Activated naive CD4-positive, alpha-beta T cell treated with anti-CD3 and anti-CD28 coated beads for 36 hours (primary cell): ENCODE results near the gene MYBPC1. TPM values are rescaled to one million over a fixed set of nuclear protein-coding genes. Genes with fewer than 3 reads are reported as not detected.
A peak's percentile ranks its signal among the peaks of the same experiment; 100 is the strongest.
"Not testable (repeated sequence)": the region's sequence is repeated elsewhere in the genome, so short reads cannot be mapped to it uniquely, and the experiment has no call there.

ENCODE experiments used
- CTCF ChIA-PET: fragments of 350-600 bp; sonication (Branson Sonifier 250); formaldehyde crosslinking; loops from one replicate; lab custom pipeline; 2021; ENCODE audit warnings: antibody characterized with exemption; lab: Charles Lee
- DNase-seq: peaks from one replicate; pipeline ENCODE4 v3.0.0-alpha.2; 2020
- H3K27ac Mint-ChIP-seq: one replicate; pipeline ENCODE4 v1.8.0; 2021; ENCODE audit warnings: mild to moderate bottlenecking, mixed read lengths
- H3K27me3 Mint-ChIP-seq: one replicate; pipeline ENCODE4 v1.8.0; 2021; ENCODE audit warnings: low read depth, mixed read lengths
- H3K36me3 Mint-ChIP-seq: one replicate; pipeline ENCODE4 v1.8.0; 2021; ENCODE audit warnings: low read depth, mixed read lengths
- H3K4me1 Mint-ChIP-seq: one replicate; pipeline ENCODE4 v1.8.0; 2021; ENCODE audit warnings: low read depth, mixed read lengths
- H3K4me3 Mint-ChIP-seq: one replicate; pipeline ENCODE4 v1.8.0; 2021; ENCODE audit warnings: mild to moderate bottlenecking, moderate library complexity, mixed read lengths
- H3K9me3 Mint-ChIP-seq: one replicate; pipeline ENCODE4 v1.8.0; 2021; ENCODE audit warnings: mixed read lengths
- intact Hi-C: fragments of 100-400 bp; cut with micrococcal nuclease; formaldehyde crosslinking; loops from one replicate; pipeline ENCODE4 v1.15.1; 2023
- total RNA-seq, 2 experiments: library from RNA; stranded (reverse); gene quantifications; one replicate each; pipeline ENCODE4 v1.2.3, GENCODE V29; 2021

MYBPC1 gene
- total RNA-seq, 2 experiments from 2014 or later, result not detected

DNA sequence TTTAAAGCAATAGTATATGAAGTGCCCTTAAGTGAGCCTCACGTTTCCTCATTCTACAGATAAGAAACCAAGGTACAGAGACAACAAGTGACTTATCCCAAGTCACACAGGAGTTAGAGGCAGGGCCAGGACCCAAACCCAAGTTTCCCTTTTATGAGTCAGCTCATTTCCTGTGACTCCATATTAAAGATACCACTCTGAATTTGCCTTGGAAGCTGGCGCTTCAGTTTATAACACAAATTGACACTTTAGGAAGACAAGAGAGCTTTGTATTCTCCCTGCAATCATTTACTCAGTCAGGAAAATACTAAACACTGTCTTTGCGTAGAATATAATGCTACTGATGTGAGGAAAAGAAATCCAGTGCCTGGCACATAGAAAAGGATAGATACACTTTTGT is 43.2 kb downstream of the MYBPC1 start:
- H3K4me3 Mint-ChIP-seq, result no peak overlapping the region
- H3K27me3 Mint-ChIP-seq, result peaks cover 13% of the 10 kb centered on the region
- H3K27ac Mint-ChIP-seq, result no peak overlapping the region
- H3K4me1 Mint-ChIP-seq, result peaks cover 10% of the 10 kb centered on the region
- intact Hi-C loops, result no loop called here
- H3K36me3 Mint-ChIP-seq, result no peaks in the 10 kb centered on the region
- DNase-seq, result no peak
- H3K9me3 Mint-ChIP-seq, result no peaks in the 10 kb centered on the region
- CTCF ChIA-PET, result no interaction called here

GRCh38 chr12:101642115-101643067 is 47.6 kb downstream of the MYBPC1 start:
- Mint-ChIP-seq H3K4me1 (peaks cover 4% of the 10 kb centered on the region), H3K27ac (no peak overlapping the region), H3K27me3 (peaks cover 16% of the 10 kb centered on the region), H3K4me3 (peak overlapping the region; percentile 6), H3K9me3 (no peaks in the 10 kb centered on the region), H3K36me3 (no peaks in the 10 kb centered on the region)
- CTCF ChIA-PET, result no interaction called here
- DNase-seq, result no peak
- intact Hi-C loops, result no loop called here

DNA sequence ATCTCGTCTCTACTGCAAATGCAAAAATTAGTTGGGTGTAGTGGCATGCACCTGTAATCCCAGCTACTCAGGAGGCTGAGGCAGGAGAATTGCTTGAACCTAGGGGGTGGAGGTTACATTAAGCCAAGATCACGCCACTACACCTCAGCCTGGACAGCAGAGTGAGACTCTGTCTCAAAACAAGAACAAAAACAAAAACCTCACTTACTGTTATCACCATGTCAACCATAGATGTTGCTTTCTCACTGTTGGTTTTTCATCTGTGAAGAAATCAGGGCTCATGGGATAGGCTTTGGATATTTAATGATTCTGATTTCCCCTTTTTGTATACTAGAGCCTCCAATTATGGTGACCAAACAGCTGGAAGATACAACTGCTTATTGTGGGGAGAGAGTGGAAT is 52.9 kb downstream of the MYBPC1 start:
- Mint-ChIP-seq H3K4me3 (no peak overlapping the region), H3K4me1 (no peaks in the 10 kb centered on the region), H3K27me3 (peaks cover 9% of the 10 kb centered on the region), H3K36me3 (no peaks in the 10 kb centered on the region), H3K27ac (no peak overlapping the region), H3K9me3 (no peaks in the 10 kb centered on the region)
- CTCF ChIA-PET, result no interaction called here
- DNase-seq, result no peak
- intact Hi-C loops, result no loop called here

GRCh38 chr12:101648195-101648594 is 53.4 kb downstream of the MYBPC1 start:
- Mint-ChIP-seq H3K36me3 (no peaks in the 10 kb centered on the region), H3K9me3 (no peaks in the 10 kb centered on the region), H3K4me3 (no peak overlapping the region), H3K27me3 (peaks cover 9% of the 10 kb centered on the region), H3K27ac (no peak overlapping the region), H3K4me1 (no peaks in the 10 kb centered on the region)
- no peak for DNase-seq
- CTCF ChIA-PET, result no interaction called here
- intact Hi-C loops, result no loop called here

DNA sequence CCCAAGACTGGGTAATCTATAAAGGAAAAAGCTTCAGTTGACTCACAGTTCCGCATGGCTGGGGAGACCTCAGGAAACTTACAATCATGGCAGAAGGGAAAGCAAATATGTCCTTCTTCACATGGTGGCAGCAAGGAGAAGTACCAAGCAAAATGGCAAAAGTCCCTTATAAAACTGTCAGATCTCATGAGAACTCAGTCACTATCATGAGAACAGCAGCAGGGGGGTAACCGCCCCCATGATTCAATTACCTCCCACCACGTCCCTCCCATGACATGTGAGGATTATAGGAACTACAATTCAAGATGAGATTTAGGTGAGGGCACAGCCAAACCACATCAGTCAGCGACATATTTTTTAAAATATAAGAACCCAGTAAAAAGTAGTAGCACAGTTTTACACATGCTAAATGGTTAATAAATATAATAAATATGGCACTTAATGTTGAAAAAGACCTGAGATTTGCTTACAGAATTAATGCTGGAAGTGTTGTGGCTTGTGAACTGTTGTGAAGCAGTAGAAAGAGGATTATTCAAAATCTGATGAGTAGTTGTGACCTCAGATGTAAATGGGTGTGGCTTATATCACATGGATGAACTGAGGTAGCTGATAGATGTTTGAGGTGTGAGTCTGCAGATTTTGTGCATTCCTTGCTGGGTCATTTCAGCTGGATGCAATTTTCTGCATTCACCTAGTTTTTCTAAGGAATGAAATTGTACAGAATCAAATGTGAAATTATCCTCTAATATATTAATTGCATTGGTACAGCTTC is 55.8 kb downstream of the MYBPC1 start:
- Mint-ChIP-seq H3K36me3 (no peaks in the 10 kb centered on the region), H3K27me3 (peaks cover 6% of the 10 kb centered on the region), H3K4me1 (no peaks in the 10 kb centered on the region), H3K27ac (no peak overlapping the region), H3K9me3 (no peaks in the 10 kb centered on the region), H3K4me3 (no peak overlapping the region)
- DNase-seq, result no peak
- CTCF ChIA-PET, result no interaction called here
- intact Hi-C loops, result no loop called here

DNA sequence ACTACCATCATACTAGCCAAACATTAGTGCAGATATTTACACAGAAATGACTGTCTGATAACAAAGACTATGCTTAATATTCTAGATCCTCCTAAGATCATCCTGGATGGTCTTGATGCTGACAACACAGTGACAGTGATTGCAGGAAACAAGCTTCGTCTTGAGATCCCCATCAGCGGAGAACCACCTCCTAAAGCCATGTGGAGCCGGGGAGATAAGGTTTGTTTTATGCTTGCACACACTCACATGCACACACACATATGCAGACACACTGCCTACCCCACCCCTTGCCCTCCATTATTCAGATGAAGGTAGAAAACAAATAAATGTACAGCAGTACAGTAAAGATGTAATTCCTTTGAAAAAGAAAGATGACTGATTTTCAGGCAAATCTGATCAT is 58.3 kb downstream of the MYBPC1 start:
- Mint-ChIP-seq H3K36me3 (no peaks in the 10 kb centered on the region), H3K27me3 (peaks cover 6% of the 10 kb centered on the region), H3K4me3 (no peak overlapping the region), H3K9me3 (no peaks in the 10 kb centered on the region), H3K4me1 (no peaks in the 10 kb centered on the region), H3K27ac (no peak overlapping the region)
- CTCF ChIA-PET, result no interaction called here
- intact Hi-C loops, result no loop called here
- DNase-seq, result no peak

GRCh38 chr12:101653503-101653902 is 58.7 kb downstream of the MYBPC1 start:
- CTCF ChIA-PET, result no interaction called here
- Mint-ChIP-seq H3K27ac (no peak overlapping the region), H3K36me3 (no peaks in the 10 kb centered on the region), H3K4me3 (no peak overlapping the region), H3K4me1 (no peaks in the 10 kb centered on the region), H3K27me3 (peaks cover 6% of the 10 kb centered on the region), H3K9me3 (no peaks in the 10 kb centered on the region)
- DNase-seq, result no peak
- intact Hi-C loops, result no loop called here

- intact Hi-C loops, result no loop called here
- Mint-ChIP-seq H3K27me3 (peaks cover 5% of the 10 kb centered on the region), H3K27ac (no peak overlapping the region), H3K36me3 (no peaks in the 10 kb centered on the region), H3K4me1 (no peaks in the 10 kb centered on the region), H3K9me3 (no peaks in the 10 kb centered on the region), H3K4me3 (no peak overlapping the region)
- CTCF ChIA-PET, result no interaction called here
- no peak for DNase-seq
Measured at GRCh38 chr12:101654442-101654841, 59.7 kb downstream of the MYBPC1 start.

GRCh38 chr12:101655393-101655792 is 60.6 kb downstream of the MYBPC1 start:
- CTCF ChIA-PET, result no interaction called here

DNA sequence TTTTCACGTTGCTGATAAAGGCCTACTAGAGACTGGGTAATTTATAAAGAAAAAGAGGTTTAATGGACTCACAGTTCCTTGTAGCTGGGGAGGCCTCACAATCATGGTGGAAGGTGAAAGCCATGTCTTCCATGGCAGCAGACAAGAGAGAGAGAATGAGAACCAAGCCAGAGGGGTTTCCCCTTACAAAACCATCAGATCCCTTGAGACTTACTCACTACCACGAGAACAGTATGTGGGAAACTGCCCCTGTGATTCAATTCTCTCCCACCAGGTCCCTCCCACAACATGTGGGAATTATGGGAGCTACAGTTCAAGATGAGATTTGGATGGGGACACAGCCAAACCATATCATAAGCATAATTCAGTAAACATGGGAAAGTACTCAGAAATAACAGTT is 65.9 kb downstream of the MYBPC1 start:
- H3K27me3 Mint-ChIP-seq, DNase-seq, H3K4me3 Mint-ChIP-seq, intact Hi-C loops, H3K27ac Mint-ChIP-seq, H3K36me3 Mint-ChIP-seq, H3K9me3 Mint-ChIP-seq, H3K4me1 Mint-ChIP-seq: not testable (repeated sequence)
- CTCF ChIA-PET, result interaction anchor here (0.6 kb wide), 2 partner anchors 27 to 59 kb away, joined by 3 to 5 read pairs; no protein-coding TSS in a partner anchor

More at GRCh38 chr12:101655393-101655792, 60.6 kb downstream of the MYBPC1 start:
- Mint-ChIP-seq H3K27ac (no peak overlapping the region), H3K9me3 (peaks cover 6% of the 10 kb centered on the region), H3K4me3 (no peak overlapping the region), H3K4me1 (no peaks in the 10 kb centered on the region), H3K36me3 (no peaks in the 10 kb centered on the region), H3K27me3 (peaks cover under 1% of the 10 kb centered on the region)
- intact Hi-C loops, result no loop called here
- DNase-seq, result no peak

- Mint-ChIP-seq H3K27me3 (peaks cover 2% of the 10 kb centered on the region), H3K4me1 (no peaks in the 10 kb centered on the region), H3K27ac (no peak overlapping the region), H3K36me3 (no peaks in the 10 kb centered on the region), H3K4me3 (no peak overlapping the region), H3K9me3 (peaks cover 8% of the 10 kb centered on the region)
- intact Hi-C loops, result no loop called here
- CTCF ChIA-PET, result interaction anchor here (0.7 kb wide), 1 partner anchor 52 kb away, joined by 5 read pairs; no protein-coding TSS in a partner anchor
- no peak for DNase-seq
Measured at GRCh38 chr12:101663298-101663697, 68.5 kb downstream of the MYBPC1 start.

GRCh38 chr12:101664992-101665391 is 70.2 kb downstream of the MYBPC1 start:
- Mint-ChIP-seq H3K36me3 (no peaks in the 10 kb centered on the region), H3K9me3 (peaks cover 6% of the 10 kb centered on the region), H3K4me3 (no peak overlapping the region), H3K4me1 (peaks cover 2% of the 10 kb centered on the region), H3K27ac (no peak overlapping the region), H3K27me3 (peaks cover 2% of the 10 kb centered on the region)
- CTCF ChIA-PET, result no interaction called here
- no peak for DNase-seq
- intact Hi-C loops, result no loop called here
